NB4 (cell line): Measurements from ENCODE around the gene CUEDC2.
A peak's percentile ranks its signal among the peaks of the same experiment; 100 is the strongest.

ENCODE experiments used
- DNase-seq: peaks from one replicate; pipeline ENCODE4 v3.0.0; 2010; ENCODE audit warnings: low read depth
- H3K4me3 ChIP-seq: one replicate; pipeline ENCODE4 v1.5.1; 2011; ENCODE audit warnings: mild to moderate bottlenecking, low read depth, low read length, moderate library complexity
- MYC ChIP-seq: IDR thresholded peaks from 2 replicates; pipeline ENCODE4 v1.6.1; 2011; ENCODE audit warnings: low read depth, low read length
- POLR2A ChIP-seq: IDR thresholded peaks from 2 replicates; pipeline ENCODE4 v1.6.1; 2011; ENCODE audit warnings: mild to moderate bottlenecking; ENCODE audit not compliant: insufficient read length; ENCODE audit errors: extremely low read depth
- TF ChIP-seq, protein P1 (sequence below): IDR thresholded peaks from 2 replicates; pipeline ENCODE4 v1.6.1; 2011; ENCODE audit warnings: low read depth, low read length
- TF ChIP-seq, protein P2 (sequence below): IDR thresholded peaks from one replicate; pipeline ENCODE4 v1.5.1; 2012; ENCODE audit warnings: low read depth, low read length

Gene CUEDC2

DNA sequence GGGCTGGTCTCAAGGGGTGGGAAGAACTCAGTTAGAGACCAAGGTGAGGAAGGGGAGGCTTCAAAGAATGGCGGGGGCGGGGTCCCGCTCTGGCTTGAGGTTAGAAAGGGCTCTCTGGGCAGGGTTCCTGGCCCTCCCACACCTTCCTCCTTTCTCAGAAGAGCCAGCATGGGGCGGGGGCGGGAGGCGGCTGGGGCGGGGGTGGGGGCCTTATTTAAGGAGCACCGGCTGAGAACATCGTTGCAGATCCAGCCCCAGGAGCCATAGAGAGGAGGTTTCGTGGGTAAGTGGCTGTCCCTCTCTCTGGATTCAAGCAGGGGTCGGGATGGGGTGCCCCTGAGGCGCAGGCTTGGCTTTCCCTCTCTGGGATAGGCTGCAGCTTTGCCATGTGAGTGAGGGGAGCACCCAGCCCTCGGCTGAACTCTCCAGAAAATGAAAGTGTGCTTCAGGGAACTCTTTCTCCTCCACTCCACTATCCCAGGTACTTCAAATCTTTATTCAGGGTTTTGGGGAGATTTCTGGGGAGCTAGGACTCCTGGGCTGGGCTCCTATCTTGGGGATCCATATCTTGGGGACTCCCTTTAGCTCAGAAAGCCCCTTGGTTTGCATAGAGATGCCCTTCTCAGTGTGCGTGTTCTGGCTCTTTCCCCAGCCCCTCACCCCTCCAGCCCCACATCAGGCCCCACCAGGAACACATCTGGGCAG lies 3.3 kb upstream of the CUEDC2 start:
- TF ChIP-seq, protein P1, sequence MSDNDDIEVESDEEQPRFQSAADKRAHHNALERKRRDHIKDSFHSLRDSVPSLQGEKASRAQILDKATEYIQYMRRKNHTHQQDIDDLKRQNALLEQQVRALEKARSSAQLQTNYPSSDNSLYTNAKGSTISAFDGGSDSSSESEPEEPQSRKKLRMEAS = 0 out of 2 replicates have a peak, but pooled peaks have one; percentile 19
- TF ChIP-seq POLR2A = peak; percentile 29
- TF ChIP-seq, protein P2, sequence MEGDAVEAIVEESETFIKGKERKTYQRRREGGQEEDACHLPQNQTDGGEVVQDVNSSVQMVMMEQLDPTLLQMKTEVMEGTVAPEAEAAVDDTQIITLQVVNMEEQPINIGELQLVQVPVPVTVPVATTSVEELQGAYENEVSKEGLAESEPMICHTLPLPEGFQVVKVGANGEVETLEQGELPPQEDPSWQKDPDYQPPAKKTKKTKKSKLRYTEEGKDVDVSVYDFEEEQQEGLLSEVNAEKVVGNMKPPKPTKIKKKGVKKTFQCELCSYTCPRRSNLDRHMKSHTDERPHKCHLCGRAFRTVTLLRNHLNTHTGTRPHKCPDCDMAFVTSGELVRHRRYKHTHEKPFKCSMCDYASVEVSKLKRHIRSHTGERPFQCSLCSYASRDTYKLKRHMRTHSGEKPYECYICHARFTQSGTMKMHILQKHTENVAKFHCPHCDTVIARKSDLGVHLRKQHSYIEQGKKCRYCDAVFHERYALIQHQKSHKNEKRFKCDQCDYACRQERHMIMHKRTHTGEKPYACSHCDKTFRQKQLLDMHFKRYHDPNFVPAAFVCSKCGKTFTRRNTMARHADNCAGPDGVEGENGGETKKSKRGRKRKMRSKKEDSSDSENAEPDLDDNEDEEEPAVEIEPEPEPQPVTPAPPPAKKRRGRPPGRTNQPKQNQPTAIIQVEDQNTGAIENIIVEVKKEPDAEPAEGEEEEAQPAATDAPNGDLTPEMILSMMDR = no peak
- no peak for TF ChIP-seq MYC
- H3K4me3 ChIP-seq = peak overlapping the region; percentile 64
- peak; percentile 91 for DNase-seq

DNA sequence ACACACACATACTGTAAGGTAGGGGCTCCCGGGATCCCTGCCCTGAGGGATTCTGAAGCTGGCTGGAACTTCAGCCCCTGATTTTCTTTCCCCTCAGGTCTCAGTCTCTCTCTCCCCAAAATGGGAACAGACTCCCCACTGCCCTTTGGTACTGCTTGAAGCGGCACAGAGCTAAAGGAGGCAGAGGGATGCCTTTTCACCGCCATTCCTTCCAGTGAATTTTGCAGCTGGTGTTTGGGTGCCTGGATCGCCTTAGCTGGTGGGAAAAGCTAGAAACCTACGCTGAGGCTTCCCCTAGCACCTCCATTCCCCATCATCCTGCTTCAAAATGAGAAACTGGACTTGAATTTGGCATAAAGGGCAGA lies 2.7 kb upstream of the CUEDC2 start:
- no peak for DNase-seq
- TF ChIP-seq POLR2A = no peak
- TF ChIP-seq MYC = no peak
- TF ChIP-seq, protein P1 = no peak
- TF ChIP-seq, protein P2 = no peak
- H3K4me3 ChIP-seq = peak overlapping the region; percentile 60

DNA sequence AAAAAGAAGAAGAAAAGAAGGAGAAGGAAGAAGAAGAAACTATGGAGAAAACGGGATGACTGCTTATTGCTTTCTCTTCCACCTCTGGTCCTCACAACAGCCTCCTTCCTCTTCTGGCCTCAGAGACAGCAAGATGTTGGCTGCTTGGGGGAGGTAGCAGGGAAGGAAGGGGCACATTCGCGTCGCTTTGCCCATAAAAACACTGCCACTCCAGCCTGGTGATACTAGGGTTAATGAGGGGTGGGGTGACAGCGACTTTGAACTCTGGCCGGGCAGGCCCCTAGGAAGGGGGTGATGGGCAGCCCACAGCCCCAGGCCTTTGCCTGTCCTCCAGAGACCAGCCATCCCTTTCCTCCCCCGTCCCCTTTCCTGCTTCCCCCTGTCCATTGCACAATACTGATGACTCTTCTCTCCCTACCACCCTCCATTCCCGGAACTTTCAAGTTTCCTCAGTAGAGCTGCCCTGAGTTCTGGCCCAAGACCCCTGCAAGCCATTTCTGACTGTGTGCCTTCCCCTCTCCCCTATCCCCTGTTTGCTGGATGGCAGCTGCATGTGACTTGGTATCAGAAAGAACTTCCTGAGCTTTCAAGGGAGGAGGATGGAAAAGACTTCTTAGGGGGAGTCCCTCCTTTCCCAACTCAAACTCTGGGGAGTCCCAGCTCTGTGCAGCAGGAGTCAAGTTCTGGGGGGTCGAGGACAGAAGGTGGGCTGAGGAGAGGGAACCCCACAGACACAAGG lies 2.2 kb upstream of the CUEDC2 start:
- peak overlapping the region; percentile 60 for H3K4me3 ChIP-seq
- TF ChIP-seq, protein P2 = no peak
- TF ChIP-seq POLR2A (no peak), MYC (no peak)
- TF ChIP-seq, protein P1 = no peak
- DNase-seq = peak; percentile 75

DNA sequence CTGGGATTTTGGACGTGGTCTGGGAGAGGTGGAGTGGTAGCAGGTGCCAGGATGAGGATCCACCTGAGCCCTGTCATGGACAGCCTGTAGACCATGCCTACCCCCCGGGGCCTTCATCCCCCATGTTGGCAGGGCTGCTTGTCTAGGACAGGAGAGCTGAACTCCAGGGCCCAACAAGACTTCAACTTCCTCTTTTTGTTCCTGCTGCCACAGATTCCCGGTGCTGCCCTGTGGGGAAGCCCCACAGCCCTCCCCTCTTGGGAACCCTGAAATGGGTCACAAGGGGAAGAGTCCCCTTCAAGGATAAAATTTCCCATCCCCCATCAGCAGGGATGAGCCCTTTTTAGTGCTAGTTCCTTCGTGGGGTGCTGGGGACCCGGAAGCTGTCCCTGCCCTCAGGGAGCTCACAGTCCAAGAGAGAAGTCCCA lies 1.3 kb upstream of the CUEDC2 start:
- TF ChIP-seq, protein P1 = no peak
- TF ChIP-seq, protein P2 = no peak
- TF ChIP-seq POLR2A = no peak
- TF ChIP-seq MYC = no peak
- peak; percentile 74 for DNase-seq
- H3K4me3 ChIP-seq = no peak overlapping the region

DNA sequence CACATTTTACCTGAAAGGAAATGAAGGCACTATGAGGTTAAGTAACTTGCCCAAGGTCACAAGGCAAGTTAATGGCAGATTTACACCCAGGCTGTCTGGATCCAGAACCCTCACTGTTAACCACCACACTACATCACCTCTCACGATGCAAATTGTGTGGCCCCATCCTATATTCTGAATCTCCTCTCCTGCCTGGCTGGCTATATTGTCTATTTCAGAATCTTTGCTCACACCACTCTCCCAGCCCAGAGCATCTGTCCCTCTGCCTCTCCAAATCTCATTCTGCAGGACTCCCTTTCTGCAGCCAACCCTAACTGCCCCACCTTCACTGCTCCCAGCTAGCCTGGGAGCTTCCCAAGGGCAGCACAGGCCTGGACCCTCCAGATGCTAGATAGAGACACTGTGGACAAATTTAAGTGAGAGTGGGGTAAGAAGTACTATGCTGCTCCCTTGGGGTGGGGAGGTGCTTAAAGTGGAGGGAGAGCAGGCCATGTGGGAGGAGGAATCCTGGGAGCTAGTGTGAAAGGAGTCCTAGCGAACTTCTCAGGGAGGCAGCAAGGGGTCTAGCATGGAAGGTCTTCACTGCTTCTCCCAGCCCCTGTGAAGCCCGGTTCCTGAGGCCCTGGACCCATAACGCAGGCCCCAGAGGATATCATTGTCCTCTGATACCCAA lies 786 bp downstream of the CUEDC2 start:
- H3K4me3 ChIP-seq = peak overlapping the region; percentile 71
- DNase-seq = peak; percentile 65

More for the DNA sequence above, 786 bp downstream of the CUEDC2 start:
- TF ChIP-seq POLR2A = no peak
- TF ChIP-seq, protein P2 = no peak
- no peak for TF ChIP-seq MYC
- TF ChIP-seq, protein P1 = no peak
